ENCODE data around the gene PLB1. TPM values are rescaled to one million over a fixed set of nuclear protein-coding genes. Genes with fewer than 3 reads are reported as not detected.
A peak's percentile ranks its signal among the peaks of the same experiment; 100 is the strongest.

The PLB1 gene
- total RNA-seq, 2 experiments from 2014 or later = 0.64 to 0.85 TPM

DNA sequence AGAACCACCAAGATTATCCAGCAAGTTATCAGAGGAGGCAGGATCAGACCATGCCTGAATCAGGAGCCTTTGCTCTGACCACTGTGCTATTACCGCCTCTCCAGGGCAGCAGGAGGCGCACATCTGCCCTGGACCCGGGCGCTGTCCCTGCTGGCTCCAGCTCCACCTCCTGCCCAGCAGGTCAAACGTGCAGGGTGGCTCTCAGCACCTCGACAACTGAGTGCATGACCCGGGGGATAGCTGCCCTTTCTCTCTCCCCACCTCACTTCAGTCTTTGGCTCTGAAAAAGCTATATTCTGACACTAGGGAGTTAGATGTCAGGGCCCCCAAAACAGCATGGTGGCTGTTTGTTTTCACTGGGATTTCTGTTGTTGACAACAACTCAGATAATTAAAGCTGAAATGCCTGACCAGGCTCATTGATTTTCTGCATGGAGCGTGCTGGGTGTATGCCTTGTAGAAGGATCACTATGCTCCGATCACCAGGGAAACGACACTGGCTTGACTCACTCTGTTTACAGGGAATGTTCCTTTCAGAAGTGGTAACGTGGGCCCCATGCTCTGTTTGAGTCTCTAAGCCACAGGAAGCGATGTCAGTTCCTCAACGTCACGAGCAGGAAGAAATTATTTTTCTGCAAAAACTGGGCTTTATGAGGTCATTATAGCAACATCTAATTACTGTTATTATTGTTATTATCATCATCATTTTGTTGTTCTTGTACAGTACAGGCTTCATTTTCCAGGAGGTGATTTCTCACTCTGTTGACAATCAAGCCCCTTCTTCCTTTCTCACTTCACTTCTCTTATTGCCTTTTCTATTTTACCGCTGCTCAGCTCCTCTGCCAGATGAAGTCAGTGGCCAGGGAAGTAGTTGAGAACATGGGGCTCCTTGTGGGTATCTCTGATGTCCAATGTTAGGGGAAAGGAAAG lies 125.6 kb downstream of the PLB1 start:
- POLR2A ChIA-PET = interaction anchor here (0.8 to 1.1 kb wide), 4 partner anchors 9 to 131 kb away, joined by 3 to 4 read pairs (median 4); partner anchors contain the start of gene PPP1CB
- intact Hi-C loops (cut with micrococcal nuclease) = loop anchor here (1.0 to 10.0 kb wide), 6 partner anchors 8 to 496 kb away; partner anchors contain the start of genes CLIP4, FOSL2 and PPP1CB
- CTCF ChIA-PET = interaction anchor here (1.2 to 5.8 kb wide), 3 partner anchors 9 to 54 kb away, joined by 4 to 44 read pairs (median 6); no protein-coding TSS in a partner anchor
- peak; percentile 85 for DNase-seq
- H3K4me1 Mint-ChIP-seq (ENCODE audit: low read depth) = peaks cover 96% of the 10 kb centered on the region
- H3K9me3 Mint-ChIP-seq = no peaks in the 10 kb centered on the region
- no peaks in the 10 kb centered on the region for H3K36me3 Mint-ChIP-seq
- peak overlapping the region; percentile 53 for H3K4me3 Mint-ChIP-seq
- peak overlapping the region; percentile 98 for H3K27ac Mint-ChIP-seq
- H3K27me3 Mint-ChIP-seq = no peaks in the 10 kb centered on the region

DNA sequence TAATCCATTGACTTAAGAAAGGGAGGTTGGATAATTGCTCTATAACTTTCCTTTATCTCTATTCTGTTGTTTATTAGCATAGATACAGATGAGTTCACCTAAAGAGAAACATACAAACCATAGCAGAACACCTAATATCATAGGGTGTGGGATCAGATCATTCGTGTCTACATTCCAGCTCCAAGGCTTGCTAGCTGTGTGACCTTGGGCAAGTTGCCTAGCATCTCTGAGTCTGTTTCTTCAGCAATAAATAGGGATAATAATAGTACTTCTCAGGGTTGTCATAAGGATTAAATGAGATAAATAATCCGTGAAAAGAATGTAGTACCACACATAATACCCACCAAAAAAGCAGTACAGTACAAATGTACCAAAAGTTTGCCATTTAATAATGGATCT lies 126.2 kb downstream of the PLB1 start:
- Mint-ChIP-seq H3K36me3 (no peaks in the 10 kb centered on the region), H3K27me3 (no peaks in the 10 kb centered on the region), H3K27ac (peak overlapping the region; percentile 98), H3K9me3 (no peaks in the 10 kb centered on the region), H3K4me3 (peak overlapping the region; percentile 53), H3K4me1 (ENCODE audit: low read depth) (peaks cover 97% of the 10 kb centered on the region)
- ChIA-PET POLR2A (interaction anchor here (1.1 kb wide), 3 partner anchors 10 to 27 kb away, joined by 3 to 4 read pairs (median 3); no protein-coding TSS in a partner anchor), CTCF (interaction anchor here (1.8 to 5.8 kb wide), 2 partner anchors 27 to 55 kb away, joined by 6 to 44 read pairs; no protein-coding TSS in a partner anchor)
- intact Hi-C loops (cut with micrococcal nuclease) = loop anchor here (5.0 to 10.0 kb wide), 3 partner anchors 230 to 495 kb away; partner anchors contain the start of genes CLIP4 and FOSL2
- no peak for DNase-seq

DNA sequence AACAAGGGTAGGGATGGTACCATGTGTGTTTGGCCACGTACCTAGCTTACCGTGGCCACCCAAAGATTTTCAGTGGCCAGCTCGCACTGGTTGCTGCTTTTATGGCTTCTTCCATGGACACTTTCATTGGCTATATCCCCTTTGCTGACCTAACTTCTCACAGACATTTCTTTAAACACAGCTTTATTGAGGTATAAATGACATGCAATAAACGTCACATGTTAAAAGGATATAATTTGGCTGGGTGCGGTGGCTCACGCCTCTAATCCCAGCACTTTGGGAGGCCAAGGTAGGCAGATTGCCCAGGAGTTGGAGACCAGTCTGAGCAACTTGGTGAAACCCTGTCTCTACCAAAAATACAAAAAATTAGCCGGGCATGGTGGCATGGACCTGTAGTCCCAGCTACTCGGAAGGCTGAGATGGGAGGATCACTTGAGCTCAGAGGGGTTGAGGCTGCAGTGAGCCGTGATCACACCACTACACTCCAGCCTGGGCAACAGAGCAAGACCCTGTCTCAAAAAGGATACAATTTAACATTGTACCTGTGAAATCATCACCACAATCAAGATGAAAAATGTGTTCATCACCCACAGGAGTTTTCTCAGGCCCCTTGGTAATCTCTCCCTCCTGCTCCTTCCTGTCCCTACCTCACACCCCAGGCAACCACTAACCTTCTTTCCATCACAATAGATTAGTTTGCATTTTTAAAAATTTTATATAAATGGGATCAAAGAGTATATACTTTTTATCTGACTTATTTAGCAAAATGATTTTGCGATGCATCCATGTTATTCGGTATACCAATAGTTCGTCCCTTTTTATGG lies 127.9 kb downstream of the PLB1 start:
- ChIA-PET CTCF (interaction anchor here (1.2 to 5.8 kb wide), 3 partner anchors 29 to 128 kb away, joined by 3 to 44 read pairs (median 5); partner anchors contain the start of gene PPP1CB), POLR2A (interaction anchor here (1.0 to 1.9 kb wide), 5 partner anchors 8 to 128 kb away, joined by 4 to 11 read pairs (median 6); partner anchors contain the start of gene PPP1CB)
- peak overlapping the region; percentile 98 for H3K27ac Mint-ChIP-seq
- peaks cover 91% of the 10 kb centered on the region for H3K4me1 Mint-ChIP-seq (ENCODE audit: low read depth)
- H3K27me3 Mint-ChIP-seq = no peaks in the 10 kb centered on the region
- H3K36me3 Mint-ChIP-seq = no peaks in the 10 kb centered on the region
- intact Hi-C loops (cut with micrococcal nuclease) = loop anchor here (1.0 to 10.0 kb wide), 5 partner anchors 25 to 494 kb away; partner anchors contain the start of genes CLIP4 and FOSL2
- H3K9me3 Mint-ChIP-seq = no peaks in the 10 kb centered on the region
- H3K4me3 Mint-ChIP-seq = peak overlapping the region; percentile 72
- DNase-seq = no peak

DNA sequence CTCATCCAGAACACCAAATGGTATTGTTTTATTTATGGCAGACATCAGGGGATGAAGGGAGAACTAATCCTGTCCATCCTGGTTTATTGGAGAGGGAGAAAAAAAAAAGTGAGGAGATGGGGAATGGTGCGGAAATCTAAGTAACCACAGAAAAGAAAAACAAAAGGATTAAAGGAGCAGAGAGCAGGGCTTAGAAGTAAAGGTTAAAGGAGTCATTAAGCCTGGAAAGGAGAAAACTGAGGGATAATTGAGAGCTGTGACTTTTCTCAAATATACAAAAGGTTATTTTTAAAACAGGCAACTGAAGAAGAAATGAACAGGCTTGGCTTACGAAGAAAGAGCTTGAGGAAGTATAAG lies 128.6 kb downstream of the PLB1 start:
- Mint-ChIP-seq H3K27ac (peak overlapping the region; percentile 92), H3K27me3 (no peaks in the 10 kb centered on the region), H3K4me1 (ENCODE audit: low read depth) (peaks cover 84% of the 10 kb centered on the region), H3K36me3 (no peaks in the 10 kb centered on the region), H3K9me3 (no peaks in the 10 kb centered on the region), H3K4me3 (peak overlapping the region; percentile 72)
- intact Hi-C loops (cut with micrococcal nuclease) = loop anchor here (1.0 to 10.0 kb wide), 5 partner anchors 24 to 493 kb away; partner anchors contain the start of genes CLIP4 and FOSL2
- no peak for DNase-seq
- POLR2A ChIA-PET = interaction anchor here (0.8 to 1.9 kb wide), 8 partner anchors 9 to 246 kb away, joined by 3 to 11 read pairs (median 4); partner anchors contain the start of genes PPP1CB and TRMT61B
- CTCF ChIA-PET = interaction anchor here (0.9 to 5.8 kb wide), 3 partner anchors 8 to 29 kb away, joined by 3 to 44 read pairs (median 3); no protein-coding TSS in a partner anchor

DNA sequence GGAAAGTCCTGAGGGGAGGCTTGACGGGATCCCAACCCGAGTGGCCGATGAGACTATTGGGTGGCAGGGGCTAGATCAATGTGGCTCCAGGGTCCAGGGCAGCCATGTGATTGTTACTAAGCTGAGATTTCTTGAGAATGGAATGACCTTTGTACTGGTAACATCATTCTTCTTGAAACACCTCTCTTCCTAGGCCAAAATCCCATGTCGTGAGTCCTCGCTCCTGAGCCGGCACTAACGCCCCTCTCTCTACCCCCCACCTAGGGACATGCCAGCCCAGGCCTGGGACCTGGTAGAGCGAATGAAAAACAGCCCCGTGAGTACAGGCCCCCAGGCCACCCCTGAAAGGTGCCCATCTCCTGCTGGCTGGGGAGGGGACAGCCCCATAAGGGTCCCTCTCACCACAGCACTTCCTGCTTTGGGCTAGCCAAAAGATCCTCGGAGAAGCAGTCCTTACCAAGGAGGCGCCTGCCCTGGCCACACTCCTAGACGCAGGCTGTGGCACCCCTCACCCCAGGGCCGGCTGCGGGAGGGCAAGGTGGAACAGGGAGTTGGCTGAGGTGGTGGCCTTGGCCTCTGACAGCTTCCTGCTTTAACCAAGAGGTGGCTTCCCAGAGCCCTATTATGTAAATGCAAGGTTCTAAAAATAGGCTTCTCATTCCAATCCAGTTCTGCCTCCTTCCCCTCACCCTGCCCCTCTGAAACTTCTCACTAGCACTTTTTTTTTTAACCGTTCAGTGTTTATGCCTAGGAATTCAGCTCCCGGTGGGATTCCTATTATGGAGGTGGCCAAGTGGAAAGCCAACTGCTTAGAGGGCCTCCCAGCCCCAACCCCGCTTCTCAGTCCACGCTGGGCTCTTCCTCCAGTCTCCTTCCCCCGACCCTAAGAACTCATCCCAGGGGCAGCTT lies 129.2 kb downstream of the PLB1 start:
- intact Hi-C loops (cut with micrococcal nuclease) = loop anchor here (1.0 to 10.0 kb wide), 7 partner anchors 11 to 492 kb away; partner anchors contain the start of genes CLIP4 and FOSL2
- Mint-ChIP-seq H3K4me1 (ENCODE audit: low read depth) (peaks cover 78% of the 10 kb centered on the region), H3K27me3 (no peaks in the 10 kb centered on the region), H3K9me3 (no peaks in the 10 kb centered on the region), H3K27ac (peak overlapping the region; percentile 92), H3K36me3 (no peaks in the 10 kb centered on the region), H3K4me3 (peak overlapping the region; percentile 72)
- peak; percentile 86 for DNase-seq
- ChIA-PET POLR2A (interaction anchor here (0.8 to 1.9 kb wide), 9 partner anchors 9 to 245 kb away, joined by 3 to 11 read pairs (median 4); partner anchors contain the start of genes PPP1CB and TRMT61B), CTCF (interaction anchor here (0.9 to 5.8 kb wide), 3 partner anchors 9 to 30 kb away, joined by 3 to 44 read pairs (median 3); no protein-coding TSS in a partner anchor)

DNA sequence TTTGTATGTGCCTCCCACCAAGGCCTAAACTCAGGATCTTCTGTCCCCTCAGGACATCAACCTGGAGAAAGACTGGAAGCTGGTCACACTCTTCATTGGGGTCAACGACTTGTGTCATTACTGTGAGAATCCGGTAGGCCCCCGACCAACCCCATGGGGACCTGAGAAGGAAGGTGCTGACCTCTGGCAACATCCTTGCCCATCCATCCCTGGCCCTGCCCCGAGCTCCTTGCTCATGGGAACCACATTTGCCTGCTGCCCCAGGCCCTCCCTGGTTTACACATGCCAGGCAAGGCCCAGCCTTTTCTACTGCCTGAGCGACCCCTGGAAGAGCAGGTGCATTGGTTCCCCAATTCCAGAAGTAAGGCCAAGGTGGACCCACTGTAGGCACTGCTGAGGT lies 130.5 kb downstream of the PLB1 start:
- ChIA-PET CTCF (no interaction called here), POLR2A (no interaction called here)
- no peaks in the 10 kb centered on the region for H3K27me3 Mint-ChIP-seq
- intact Hi-C loops (cut with micrococcal nuclease) = loop anchor here (10.0 kb wide), 1 partner anchor 388 kb away; no protein-coding TSS in a partner anchor
- peak overlapping the region; percentile 92 for H3K27ac Mint-ChIP-seq
- H3K36me3 Mint-ChIP-seq = no peaks in the 10 kb centered on the region
- H3K9me3 Mint-ChIP-seq = no peaks in the 10 kb centered on the region
- no peak overlapping the region for H3K4me3 Mint-ChIP-seq
- DNase-seq = no peak
- peaks cover 65% of the 10 kb centered on the region for H3K4me1 Mint-ChIP-seq (ENCODE audit: low read depth)

DNA sequence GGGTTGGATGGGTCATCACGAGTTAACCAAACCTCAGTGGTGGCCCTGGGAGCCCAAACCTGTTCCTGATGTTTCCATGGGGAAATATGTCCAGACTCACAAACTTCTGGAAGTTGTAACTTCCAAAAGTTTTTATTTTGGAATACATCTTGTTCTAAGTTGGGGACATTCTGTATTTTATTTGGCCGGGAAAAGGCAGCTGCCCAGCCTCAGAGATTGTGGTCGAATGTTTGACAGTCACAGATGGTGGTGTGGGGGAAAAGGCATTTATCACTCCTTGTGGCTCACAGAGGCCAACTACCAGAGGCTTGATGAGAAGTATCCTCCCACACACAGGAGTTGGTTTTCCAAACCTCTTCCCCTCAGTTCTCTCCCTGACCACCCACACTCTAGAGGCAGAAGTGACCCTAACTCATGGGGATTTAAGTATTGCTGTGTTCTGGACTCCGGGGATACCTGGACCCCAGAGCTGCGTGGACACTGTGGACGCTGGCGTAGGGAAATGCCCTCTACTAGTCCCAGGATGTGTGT lies 131.1 kb downstream of the PLB1 start:
- no peak overlapping the region for H3K4me3 Mint-ChIP-seq
- no peaks in the 10 kb centered on the region for H3K27me3 Mint-ChIP-seq
- CTCF ChIA-PET = no interaction called here
- no peak for DNase-seq
- POLR2A ChIA-PET = no interaction called here
- no peaks in the 10 kb centered on the region for H3K36me3 Mint-ChIP-seq
- H3K9me3 Mint-ChIP-seq = no peaks in the 10 kb centered on the region
- H3K4me1 Mint-ChIP-seq (ENCODE audit: low read depth) = peaks cover 59% of the 10 kb centered on the region
- H3K27ac Mint-ChIP-seq = peak overlapping the region; percentile 92
- intact Hi-C loops (cut with micrococcal nuclease) = loop anchor here (10.0 kb wide), 1 partner anchor 388 kb away; no protein-coding TSS in a partner anchor

DNA sequence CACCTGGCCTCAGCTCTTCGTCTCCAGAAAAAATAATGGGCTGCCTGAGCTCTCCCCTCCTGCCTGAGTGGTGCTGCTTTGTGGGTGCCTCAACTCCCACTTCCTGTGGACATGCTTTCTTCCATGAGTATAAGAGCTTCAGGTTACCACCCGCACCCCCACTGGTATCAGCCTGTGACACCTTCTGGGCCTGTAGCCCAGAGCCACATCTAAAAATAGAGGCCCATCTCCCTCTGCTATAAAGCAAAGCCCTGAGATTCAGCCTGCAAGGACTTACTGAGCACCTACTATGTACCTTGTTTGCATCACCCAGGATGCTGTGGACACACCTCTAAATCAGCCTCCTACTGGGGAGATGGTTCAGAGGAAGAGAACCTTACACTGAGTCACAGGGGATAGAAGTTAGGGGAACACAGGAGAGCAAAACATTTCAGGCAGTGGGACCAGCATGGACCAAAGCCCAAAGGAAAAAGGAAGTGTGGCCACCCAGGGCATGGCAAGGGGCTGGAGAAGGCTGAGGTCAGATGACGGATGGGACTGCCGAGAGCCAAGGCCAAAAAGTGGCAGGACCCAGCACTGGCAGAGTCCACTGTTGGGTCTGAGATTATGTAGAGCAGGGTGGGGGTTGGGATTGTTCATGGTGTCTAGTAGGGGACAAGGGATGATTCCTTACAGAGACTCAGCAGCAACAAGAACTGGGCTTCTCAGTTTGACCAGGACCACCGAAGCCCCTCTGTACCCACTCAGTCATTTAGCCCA lies 132.0 kb downstream of the PLB1 start:
- intact Hi-C loops (cut with micrococcal nuclease) = loop anchor here (10.0 kb wide), 1 partner anchor 387 kb away; no protein-coding TSS in a partner anchor
- POLR2A ChIA-PET = no interaction called here
- Mint-ChIP-seq H3K27me3 (no peaks in the 10 kb centered on the region), H3K27ac (peak overlapping the region; percentile 16), H3K4me3 (no peak overlapping the region), H3K36me3 (no peaks in the 10 kb centered on the region), H3K9me3 (no peaks in the 10 kb centered on the region), H3K4me1 (ENCODE audit: low read depth) (peaks cover 51% of the 10 kb centered on the region)
- CTCF ChIA-PET = no interaction called here
- no peak for DNase-seq

DNA sequence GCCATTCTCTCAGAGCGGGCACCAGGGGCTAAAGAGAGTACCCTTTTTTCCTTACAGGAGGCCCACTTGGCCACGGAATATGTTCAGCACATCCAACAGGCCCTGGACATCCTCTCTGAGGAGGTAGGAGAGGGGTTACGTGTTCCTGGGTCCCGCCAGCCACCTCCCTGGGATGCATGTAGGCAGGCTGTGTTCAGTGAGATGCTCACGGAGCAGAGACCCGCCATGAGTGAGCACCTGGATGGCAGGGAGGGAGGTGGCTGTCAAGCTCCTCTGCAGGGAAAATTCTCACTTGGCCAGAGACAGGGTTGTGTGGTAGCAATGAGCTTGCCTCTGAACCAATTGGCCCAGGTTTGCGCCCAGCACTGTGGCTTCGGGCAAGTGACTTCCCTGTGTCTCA lies 132.6 kb downstream of the PLB1 start:
- H3K36me3 Mint-ChIP-seq = no peaks in the 10 kb centered on the region
- no peaks in the 10 kb centered on the region for H3K9me3 Mint-ChIP-seq
- H3K27ac Mint-ChIP-seq = no peak overlapping the region
- CTCF ChIA-PET = interaction anchor here (4.0 kb wide), 1 partner anchor 33 kb away, joined by 16 read pairs; no protein-coding TSS in a partner anchor
- no peaks in the 10 kb centered on the region for H3K27me3 Mint-ChIP-seq
- intact Hi-C loops (cut with micrococcal nuclease) = loop anchor here (10.0 kb wide), 1 partner anchor 386 kb away; no protein-coding TSS in a partner anchor
- POLR2A ChIA-PET = no interaction called here
- H3K4me3 Mint-ChIP-seq = no peak overlapping the region
- DNase-seq = no peak
- H3K4me1 Mint-ChIP-seq (ENCODE audit: low read depth) = peaks cover 45% of the 10 kb centered on the region

DNA sequence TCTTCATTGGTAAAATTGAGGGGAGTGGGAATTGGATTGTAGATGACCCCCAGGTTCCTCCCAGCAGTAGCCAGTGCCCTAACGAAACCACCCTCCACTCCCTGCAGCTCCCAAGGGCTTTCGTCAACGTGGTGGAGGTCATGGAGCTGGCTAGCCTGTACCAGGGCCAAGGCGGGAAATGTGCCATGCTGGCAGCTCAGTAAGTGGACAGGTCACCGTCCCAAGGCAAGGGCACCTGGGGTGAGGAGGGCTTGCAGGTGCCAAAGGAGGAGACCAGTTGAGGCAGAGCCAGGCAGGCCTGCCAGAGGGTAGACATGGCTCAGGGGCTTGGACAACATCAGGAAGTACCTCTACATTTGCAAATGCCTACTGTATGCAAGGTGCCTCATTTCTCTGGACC lies 133.1 kb downstream of the PLB1 start:
- Mint-ChIP-seq H3K36me3 (no peaks in the 10 kb centered on the region), H3K9me3 (no peaks in the 10 kb centered on the region), H3K27me3 (no peaks in the 10 kb centered on the region), H3K4me3 (no peak overlapping the region), H3K4me1 (ENCODE audit: low read depth) (peaks cover 40% of the 10 kb centered on the region), H3K27ac (no peak overlapping the region)
- DNase-seq = no peak
- ChIA-PET POLR2A (no interaction called here), CTCF (interaction anchor here (4.0 kb wide), 1 partner anchor 34 kb away, joined by 16 read pairs; no protein-coding TSS in a partner anchor)
- intact Hi-C loops (cut with micrococcal nuclease) = loop anchor here (10.0 kb wide), 1 partner anchor 386 kb away; no protein-coding TSS in a partner anchor
